Measurements from ENCODE around the gene PTPN3.

- TF ChIP-seq CTCF (IDR thresholded peaks at IDR 0.05; ENCODE audit: low read depth, low read length, missing input control) (no peak), FOXA1 (IDR thresholded peaks at IDR 0.05) (no peak), REST (IDR thresholded peaks at IDR 0.05) (no peak), JUND (IDR thresholded peaks at IDR 0.05) (no peak), RXRA (IDR thresholded peaks at IDR 0.05) (no peak), MAX (IDR thresholded peaks at IDR 0.05) (no peak), TAF1 (conservative IDR thresholded peaks at IDR 0.05) (no peak)
Measured at GRCh38 chr9:109460576-109460975, 37.5 kb downstream of the PTPN3 start.
